ENCODE measurements around the gene OPN3.

- no peak for TF ChIP-seq EZH2phosphoT487 (IDR thresholded peaks at IDR 0.05; ENCODE audit: insufficient read depth, low read depth)
- TF ChIP-seq EZH2 (IDR thresholded peaks at IDR 0.05; ENCODE audit: insufficient read depth, poor library complexity, severe bottlenecking) = no peak
Observed at GRCh38 chr1:241648159-241648558, 8.0 kb upstream of the OPN3 start.
